MM.1S (cell line): ENCODE data around the gene RNGTT.

Experiments used
- DNase-seq: peaks from one replicate; pipeline ENCODE4 v3.0.0-alpha.2; 2015
- H2AFZ ChIP-seq: fragments of 300-600 bp; sonication (generic); 2 replicates; pipeline ENCODE4 v1.6.0; 2016; ENCODE audit warnings: antibody characterized with exemption, low read length
- H3F3A ChIP-seq: fragments of 300-600 bp; sonication (generic); 2 replicates; pipeline ENCODE4 v1.6.1; 2016; ENCODE audit warnings: mild to moderate bottlenecking, antibody characterized with exemption, low read length, moderate library complexity, mixed read lengths; ENCODE audit not compliant: insufficient read depth
- H3K27ac ChIP-seq: fragments of 300-600 bp; sonication (generic); 2 replicates; pipeline ENCODE4 v1.5.1; 2016; ENCODE audit warnings: mild to moderate bottlenecking, low read length
- H3K27me3 ChIP-seq: fragments of 300-600 bp; sonication (generic); replicated peaks from 2 replicates; pipeline ENCODE4 v1.6.0; 2016; ENCODE audit warnings: low read length; ENCODE audit not compliant: insufficient read depth
- H3K36me3 ChIP-seq: fragments of 300-600 bp; sonication (generic); replicated peaks from 2 replicates; pipeline ENCODE4 v1.6.1; 2016; ENCODE audit warnings: mild to moderate bottlenecking, low read length, mixed read lengths; ENCODE audit not compliant: insufficient read depth
- H3K4me1 ChIP-seq: fragments of 300-600 bp; sonication (generic); 2 replicates; pipeline ENCODE4 v1.6.1; 2016; ENCODE audit warnings: low read length, mixed read lengths
- H3K4me2 ChIP-seq: fragments of 300-600 bp; sonication (generic); 2 replicates; pipeline ENCODE4 v1.6.0; 2016; ENCODE audit warnings: low read depth, low read length
- H3K4me3 ChIP-seq: fragments of 300-600 bp; sonication (generic); 2 replicates; pipeline ENCODE4 v1.5.1; 2016; ENCODE audit warnings: low read length, mixed read lengths
- H3K79me2 ChIP-seq: fragments of 300-600 bp; sonication (generic); 2 replicates; pipeline ENCODE4 v1.6.1; 2016; ENCODE audit warnings: mixed run types, low read length, mixed read lengths
- H3K9ac ChIP-seq: fragments of 300-600 bp; sonication (generic); 2 replicates; pipeline ENCODE4 v1.6.1; 2016; ENCODE audit warnings: low read length, mixed read lengths
- H3K9me2 ChIP-seq: fragments of 300-600 bp; sonication (generic); replicated peaks from 2 replicates; pipeline ENCODE4 v1.6.1; 2016; ENCODE audit warnings: mild to moderate bottlenecking, low read length, mixed read lengths; ENCODE audit not compliant: insufficient read depth
- H3K9me3 ChIP-seq: fragments of 300-600 bp; sonication (generic); replicated peaks from 2 replicates; pipeline ENCODE4 v1.6.1; 2016; ENCODE audit warnings: mild to moderate bottlenecking, low read length, mixed read lengths; ENCODE audit not compliant: insufficient read depth
- H4K20me1 ChIP-seq: fragments of 300-600 bp; sonication (generic); 2 replicates; pipeline ENCODE4 v1.6.1; 2016; ENCODE audit warnings: mild to moderate bottlenecking, low read length, moderate library complexity, mixed read lengths; ENCODE audit not compliant: insufficient read depth
- CTCF ChIP-seq: fragments of 300-600 bp; sonication (generic); IDR thresholded peaks from 2 replicates; pipeline ENCODE4 v1.5.1; 2016; ENCODE audit warnings: antibody characterized with exemption, low read length, mixed read lengths
- EZH2 ChIP-seq: fragments of 300-600 bp; sonication (generic); optimal IDR thresholded peaks from 2 replicates; pipeline ENCODE3; 2017; ENCODE audit warnings: low read depth, mild to moderate bottlenecking, antibody characterized with exemption, low read length, mixed read lengths
- EZH2phosphoT487 ChIP-seq: fragments of 300-600 bp; sonication (generic); IDR thresholded peaks from 2 replicates; pipeline ENCODE4 v1.6.1; 2018; ENCODE audit warnings: antibody characterized with exemption, low read length

Gene RNGTT

GRCh38 chr6:88561954-88562315 lies 401.5 kb downstream of the RNGTT start:
- Histone ChIP-seq H3K4me1 (no peaks in the 10 kb centered on the region), H3K9ac (no peak overlapping the region), H3F3A (no peaks in the 10 kb centered on the region), H3K9me3 (no peaks in the 10 kb centered on the region), H3K36me3 (no peaks in the 10 kb centered on the region), H3K9me2 (no peaks in the 10 kb centered on the region), H2AFZ (no peak overlapping the region), H3K79me2 (no peaks in the 10 kb centered on the region), H3K4me3 (no peak overlapping the region), H3K4me2 (no peak overlapping the region), H4K20me1 (no peaks in the 10 kb centered on the region), H3K27ac (no peak overlapping the region), H3K27me3 (no peaks in the 10 kb centered on the region)
- DNase-seq = no peak
- no peak for TF ChIP-seq EZH2phosphoT487
- no peak for TF ChIP-seq CTCF
- no peak for TF ChIP-seq EZH2

GRCh38 chr6:88561034-88561953 lies 402.1 kb downstream of the RNGTT start:
- Histone ChIP-seq H3K79me2 (no peaks in the 10 kb centered on the region), H4K20me1 (no peaks in the 10 kb centered on the region), H3K27ac (no peak overlapping the region), H3K9me3 (no peaks in the 10 kb centered on the region), H3F3A (no peaks in the 10 kb centered on the region), H3K9ac (no peak overlapping the region), H2AFZ (no peak overlapping the region), H3K36me3 (no peaks in the 10 kb centered on the region), H3K4me2 (no peak overlapping the region), H3K27me3 (no peaks in the 10 kb centered on the region), H3K9me2 (no peaks in the 10 kb centered on the region), H3K4me3 (no peak overlapping the region), H3K4me1 (no peaks in the 10 kb centered on the region)
- DNase-seq = no peak
- TF ChIP-seq EZH2phosphoT487 = no peak
- no peak for TF ChIP-seq CTCF
- TF ChIP-seq EZH2 = no peak
